Thymus (tissue), 11 donors: ENCODE data around the gene MREG. TPM values are rescaled to one million over a fixed set of nuclear protein-coding genes. Genes with fewer than 3 reads are reported as not detected.
A peak's percentile ranks its signal among the peaks of the same experiment; 100 is the strongest.

Experiments
- DNase-seq, 9 donors: peaks; one replicate each; pipeline ENCODE4 v3.0.0-alpha.2; 2013; ENCODE audit warnings: low spot score in 9 of 9, low read depth in 6 of 9, missing footprints in 1 of 9
- H3K27ac ChIP-seq, 2 donors: one replicate each; pipeline ENCODE4 v1.5.1; 2013; ENCODE audit warnings: control low read depth in 1 of 2, low read depth in 1 of 2, low read length in 1 of 2, mild to moderate bottlenecking in 1 of 2, moderate library complexity in 1 of 2
- H3K27me3 ChIP-seq, 2 donors: one replicate each; pipeline ENCODE4 v1.5.1; 2013; ENCODE audit warnings: low read length in 1 of 2; ENCODE audit not compliant: control insufficient read depth in 2 of 2, insufficient read depth in 1 of 2
- H3K36me3 ChIP-seq, 2 donors: one replicate each; pipeline ENCODE4 v1.5.1; 2013; ENCODE audit warnings: low read length in 1 of 2, mild to moderate bottlenecking in 1 of 2, moderate library complexity in 1 of 2; ENCODE audit not compliant: control insufficient read depth in 2 of 2, insufficient read depth in 2 of 2
- H3K4me1 ChIP-seq, 2 donors: one replicate each; pipeline ENCODE4 v1.5.1; 2013; ENCODE audit warnings: low read length in 2 of 2; ENCODE audit not compliant: control insufficient read depth in 2 of 2, insufficient read depth in 2 of 2
- H3K4me3 ChIP-seq, 2 donors: one replicate each; pipeline ENCODE4 v1.5.1; 2013; ENCODE audit warnings: low read length in 2 of 2, control low read depth in 1 of 2, mild to moderate bottlenecking in 1 of 2
- H3K9me3 ChIP-seq, 2 donors: one replicate each; pipeline ENCODE4 v1.5.1; 2013; ENCODE audit warnings: low read length in 1 of 2, mild to moderate bottlenecking in 1 of 2; ENCODE audit not compliant: control insufficient read depth in 2 of 2, insufficient read depth in 1 of 2
- WGBS: extraction: QIAGEN DNeasy Blood & Tissue Kit; methylation state at CpG from one replicate; pipeline ENCODE4 v1.1.7; 2013; 5-methylcytosine and 5-hydroxymethylcytosine counted together
- polyA plus RNA-seq: library from polyadenylated mRNA; stranded (reverse); fragments of 200-250 nt; gene quantifications from one replicate; pipeline ENCODE4 v1.2.3, GENCODE V29; 2013
- total RNA-seq: library from RNA; stranded (reverse); fragments of 120-200 nt; gene quantifications from one replicate; pipeline ENCODE4 v1.2.4, GENCODE V29; 2013
- donor health status: healthy.

The MREG gene
- total and polyA plus RNA-seq, 2 donors: 16.3 to 19.7 TPM

DNA sequence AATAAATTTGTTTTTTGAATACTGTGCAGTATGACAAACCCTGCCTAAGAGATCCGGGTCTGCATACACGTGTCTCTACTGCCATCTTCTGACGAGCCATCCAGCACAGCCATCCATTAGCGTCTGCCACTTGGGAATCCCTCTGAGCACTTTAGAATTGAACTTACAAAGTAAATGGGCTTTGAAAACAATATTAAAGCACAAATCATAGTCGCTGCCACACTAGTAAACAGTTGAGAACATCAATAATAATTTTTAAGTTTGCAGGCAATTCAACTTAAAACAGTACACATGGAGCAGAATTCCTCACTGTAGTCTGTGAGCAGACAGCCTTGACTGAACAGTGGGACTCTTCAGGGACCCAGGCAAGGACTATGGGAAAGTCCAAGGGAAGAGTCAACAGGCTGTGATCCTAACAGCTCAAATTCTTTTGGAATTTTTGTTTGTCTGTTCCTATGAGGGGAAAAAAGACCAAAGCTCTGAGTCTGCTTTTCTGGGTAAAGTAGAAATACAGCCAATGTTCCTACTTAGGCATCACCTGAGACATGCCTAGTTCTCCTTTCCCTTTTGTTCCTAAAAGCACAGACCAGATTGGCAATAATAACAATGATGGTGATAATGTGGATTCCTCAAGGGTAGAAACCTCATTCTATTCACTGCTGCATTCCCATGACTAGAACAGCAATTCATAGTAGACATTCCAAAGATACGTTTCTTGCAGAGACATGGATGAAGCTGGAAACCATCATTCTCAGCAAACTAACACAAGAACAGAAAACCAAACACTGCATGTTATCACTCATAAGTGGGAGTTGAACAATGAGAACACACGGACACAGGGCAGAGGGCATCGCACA lies 92.9 kb downstream of the MREG start:
- Histone ChIP-seq H3K4me1 (no peaks in the 10 kb centered on the region), H3K27me3 (no peaks in the 10 kb centered on the region), H3K4me3 (no peak overlapping the region), H3K9me3 (no peaks in the 10 kb centered on the region), H3K36me3 (no peaks in the 10 kb centered on the region), H3K27ac (no peak overlapping the region)
- 38% methylated on average over 8 of the region's 8 CpGs for whole genome bisulfite sequencing
- DNase-seq: peak in 8 of 9 donors; percentile 27 to 72 (median 42)

GRCh38 chr2:215919624-215920243 lies 93.6 kb downstream of the MREG start:
- WGBS: 82% methylated on average over 8 of the region's 8 CpGs

GRCh38 chr2:215918901-215919599 lies 94.3 kb downstream of the MREG start:
- Histone ChIP-seq H3K27ac (no peak overlapping the region), H3K9me3 (no peaks in the 10 kb centered on the region), H3K27me3 (no peaks in the 10 kb centered on the region), H3K4me3 (no peak overlapping the region), H3K36me3 (no peaks in the 10 kb centered on the region), H3K4me1 (no peaks in the 10 kb centered on the region)
- 85% methylated on average over 3 of the region's 3 CpGs for WGBS
- DNase-seq: no peak

More at GRCh38 chr2:215919624-215920243, 93.6 kb downstream of the MREG start:
- no peak overlapping the region for H3K27ac ChIP-seq
- H3K4me3 ChIP-seq: no peak overlapping the region
- DNase-seq: no peak
- no peaks in the 10 kb centered on the region for H3K27me3 ChIP-seq
- H3K9me3 ChIP-seq: no peaks in the 10 kb centered on the region
- no peaks in the 10 kb centered on the region for H3K4me1 ChIP-seq
- no peaks in the 10 kb centered on the region for H3K36me3 ChIP-seq

GRCh38 chr2:215917953-215918620 lies 95.3 kb downstream of the MREG start:
- no peaks in the 10 kb centered on the region for H3K4me1 ChIP-seq
- DNase-seq: no peak

GRCh38 chr2:215915441-215915840 lies 97.9 kb downstream of the MREG start:
- no peak for DNase-seq
- Histone ChIP-seq H3K27me3 (no peaks in the 10 kb centered on the region), H3K27ac (no peak overlapping the region), H3K36me3 (no peaks in the 10 kb centered on the region), H3K9me3 (no peaks in the 10 kb centered on the region), H3K4me3 (no peak overlapping the region), H3K4me1 (no peaks in the 10 kb centered on the region)
- WGBS: 77% methylated on average over 5 of the region's 5 CpGs

More at GRCh38 chr2:215917953-215918620, 95.3 kb downstream of the MREG start:
- WGBS: 80% methylated on average over 3 of the region's 3 CpGs
- Histone ChIP-seq H3K4me3 (no peak overlapping the region), H3K36me3 (no peaks in the 10 kb centered on the region), H3K9me3 (no peaks in the 10 kb centered on the region), H3K27ac (no peak overlapping the region), H3K27me3 (no peaks in the 10 kb centered on the region)

- Histone ChIP-seq H3K4me3 (no peak overlapping the region), H3K36me3 (no peaks in the 10 kb centered on the region), H3K9me3 (no peaks in the 10 kb centered on the region), H3K4me1 (no peaks in the 10 kb centered on the region), H3K27ac (no peak overlapping the region), H3K27me3 (no peaks in the 10 kb centered on the region)
- no peak for DNase-seq
- 97% methylated on average over 4 of the region's 4 CpGs for WGBS
These were observed 98.6 kb downstream of the MREG start for GRCh38 chr2:215914777-215915165.

- H3K27ac ChIP-seq: no peak overlapping the region
- H3K36me3 ChIP-seq: no peaks in the 10 kb centered on the region
- no peaks in the 10 kb centered on the region for H3K27me3 ChIP-seq
- H3K4me1 ChIP-seq: no peaks in the 10 kb centered on the region
- no peaks in the 10 kb centered on the region for H3K9me3 ChIP-seq
- no peak for DNase-seq
- no peak overlapping the region for H3K4me3 ChIP-seq
- 96% methylated on average over 3 of the region's 3 CpGs for WGBS
These were observed 99.1 kb downstream of the MREG start for GRCh38 chr2:215914054-215914776.

GRCh38 chr2:215912299-215912842 lies 101.0 kb downstream of the MREG start:
- H3K4me3 ChIP-seq: no peak overlapping the region
- no peak overlapping the region for H3K27ac ChIP-seq
- H3K4me1 ChIP-seq: no peaks in the 10 kb centered on the region
- no peaks in the 10 kb centered on the region for H3K36me3 ChIP-seq
- DNase-seq: no peak
- no peaks in the 10 kb centered on the region for H3K27me3 ChIP-seq
- WGBS: 92% methylated on average over 6 of the region's 6 CpGs
- no peaks in the 10 kb centered on the region for H3K9me3 ChIP-seq
